ENCODE results near the gene DERL3.

- TF ChIP-seq POLR2A (IDR thresholded peaks at IDR 0.05) (no peak), CTCF (IDR thresholded peaks at IDR 0.05) (no peak)
Observed at GRCh38 chr22:23829845-23830372, 8.9 kb downstream of the DERL3 start.

Measured in heart left ventricle (tissue), 13 donors.